Neural cell (in vitro differentiated cells): ENCODE measurements around the gene AFG3L2.
"Not testable (repeated sequence)": the region's sequence is repeated elsewhere in the genome, so short reads cannot be mapped to it uniquely, and the experiment has no call there.

Experiments
- CTCF ChIP-seq: fragments of 450-650 bp; IDR thresholded peaks from 2 replicates; pipeline ENCODE4 v1.5.1; 2014; ENCODE audit warnings: antibody characterized with exemption, mild to moderate bottlenecking, moderate library complexity; ENCODE audit not compliant: poor library complexity, severe bottlenecking
- EP300 ChIP-seq: fragments of 450-650 bp; conservative IDR thresholded peaks from 2 replicates; pipeline ENCODE4 v1.6.1; 2014; ENCODE audit warnings: antibody characterized with exemption, mild to moderate bottlenecking, moderate library complexity; ENCODE audit not compliant: poor library complexity, severe bottlenecking
- EZH2 ChIP-seq: fragments of 200-600, 300-800 bp; shearing (Covaris generic), sonication (generic); IDR thresholded peaks from 2 replicates; pipeline ENCODE4 v1.6.1; 2014; ENCODE audit warnings: antibody characterized with exemption, low read length, borderline replicate concordance, mild to moderate bottlenecking; ENCODE audit not compliant: insufficient read depth, poor library complexity, severe bottlenecking
- MXI1 ChIP-seq: fragments of 450-650 bp; conservative IDR thresholded peaks from 2 replicates; pipeline ENCODE4 v1.6.1; 2014; ENCODE audit warnings: antibody characterized with exemption, mild to moderate bottlenecking; ENCODE audit not compliant: poor library complexity, severe bottlenecking
- POLR2AphosphoS5 ChIP-seq: IDR thresholded peaks from 2 replicates; pipeline ENCODE4 v1.6.1; 2012
- RAD21 ChIP-seq: fragments of 450-650 bp; conservative IDR thresholded peaks from 2 replicates; pipeline ENCODE4 v1.6.1; 2014; ENCODE audit warnings: antibody characterized with exemption, mild to moderate bottlenecking, moderate library complexity
- SMC3 ChIP-seq: fragments of 450-650 bp; conservative IDR thresholded peaks from 2 replicates; pipeline ENCODE4 v1.6.1; 2014; ENCODE audit warnings: antibody characterized with exemption, mild to moderate bottlenecking, moderate library complexity; ENCODE audit not compliant: poor library complexity
- TAF1 ChIP-seq: IDR thresholded peaks from 2 replicates; pipeline ENCODE4 v1.6.1; 2012; ENCODE audit warnings: low read depth

- TF ChIP-seq CTCF, POLR2AphosphoS5, EZH2, MXI1, TAF1, SMC3, EP300, RAD21: not testable (repeated sequence)
Measured at GRCh38 chr18:12383759-12384158, 6.7 kb upstream of the AFG3L2 start.
